Brain microvascular endothelial cell (primary cell): Measurements from ENCODE around the gene CP.

ENCODE experiments used
- DNase-seq: peaks from one replicate; pipeline ENCODE4 v3.0.0-alpha.2; 2020
- H3K27ac ChIP-seq: fragments of 250-450 bp; sonication (Bioruptor Pico); 2 replicates; pipeline ENCODE4 v1.5.1; 2020; ENCODE audit warnings: mild to moderate bottlenecking, moderate library complexity
- H3K27me3 ChIP-seq: fragments of 250-450 bp; sonication (Bioruptor Pico); replicated peaks from 2 replicates; pipeline ENCODE4 v1.5.1; 2020; ENCODE audit warnings: mild to moderate bottlenecking
- H3K36me3 ChIP-seq: fragments of 250-450 bp; sonication (Bioruptor Pico); replicated peaks from 2 replicates; pipeline ENCODE4 v1.5.1; 2020; ENCODE audit warnings: mild to moderate bottlenecking
- H3K4me3 ChIP-seq: 2 replicates; pipeline ENCODE4 v1.5.1; 2011; ENCODE audit warnings: low read depth, mild to moderate bottlenecking, control low read depth, low read length, moderate library complexity
- in situ Hi-C: cut with HindIII; loops from 2 replicates; pipeline ENCODE4 v1.10.0; 2017; ENCODE audit warnings: low sequenced_read_pairs, low pct_ligation_motif_present
- TF ChIP-seq, protein P1 (sequence below): IDR thresholded peaks from 2 replicates; pipeline ENCODE4 v1.5.1; 2011; ENCODE audit warnings: low read depth, mild to moderate bottlenecking, moderate library complexity, low read length, control low read depth, inconsistent platforms; ENCODE audit errors: missing control alignments

Gene CP

DNA sequence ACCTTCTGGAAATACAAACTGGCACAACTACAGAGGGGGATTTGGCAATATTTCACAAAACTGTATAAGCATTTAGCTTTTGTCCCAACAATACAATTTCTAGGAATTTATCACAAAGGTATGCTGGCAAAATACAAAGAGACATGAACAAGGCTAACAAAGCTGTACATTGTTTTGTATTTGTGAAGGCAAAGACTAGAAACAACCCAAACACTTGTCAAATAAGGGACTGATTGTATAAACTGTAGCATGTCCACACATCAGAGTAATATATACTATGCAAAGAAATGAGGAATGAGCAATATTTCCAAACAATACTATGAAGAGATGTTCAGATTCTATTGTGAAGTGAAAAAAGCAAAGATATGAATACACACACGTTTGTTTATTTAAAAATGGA, 26.4 kb downstream of the CP start:
- TF ChIP-seq, protein P1, sequence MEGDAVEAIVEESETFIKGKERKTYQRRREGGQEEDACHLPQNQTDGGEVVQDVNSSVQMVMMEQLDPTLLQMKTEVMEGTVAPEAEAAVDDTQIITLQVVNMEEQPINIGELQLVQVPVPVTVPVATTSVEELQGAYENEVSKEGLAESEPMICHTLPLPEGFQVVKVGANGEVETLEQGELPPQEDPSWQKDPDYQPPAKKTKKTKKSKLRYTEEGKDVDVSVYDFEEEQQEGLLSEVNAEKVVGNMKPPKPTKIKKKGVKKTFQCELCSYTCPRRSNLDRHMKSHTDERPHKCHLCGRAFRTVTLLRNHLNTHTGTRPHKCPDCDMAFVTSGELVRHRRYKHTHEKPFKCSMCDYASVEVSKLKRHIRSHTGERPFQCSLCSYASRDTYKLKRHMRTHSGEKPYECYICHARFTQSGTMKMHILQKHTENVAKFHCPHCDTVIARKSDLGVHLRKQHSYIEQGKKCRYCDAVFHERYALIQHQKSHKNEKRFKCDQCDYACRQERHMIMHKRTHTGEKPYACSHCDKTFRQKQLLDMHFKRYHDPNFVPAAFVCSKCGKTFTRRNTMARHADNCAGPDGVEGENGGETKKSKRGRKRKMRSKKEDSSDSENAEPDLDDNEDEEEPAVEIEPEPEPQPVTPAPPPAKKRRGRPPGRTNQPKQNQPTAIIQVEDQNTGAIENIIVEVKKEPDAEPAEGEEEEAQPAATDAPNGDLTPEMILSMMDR = no peak
- DNase-seq = no peak
- Histone ChIP-seq H3K27me3 (no peaks in the 10 kb centered on the region), H3K27ac (no peak overlapping the region), H3K4me3 (no peak overlapping the region), H3K36me3 (no peaks in the 10 kb centered on the region)
- in situ Hi-C loops = no loop called here

DNA sequence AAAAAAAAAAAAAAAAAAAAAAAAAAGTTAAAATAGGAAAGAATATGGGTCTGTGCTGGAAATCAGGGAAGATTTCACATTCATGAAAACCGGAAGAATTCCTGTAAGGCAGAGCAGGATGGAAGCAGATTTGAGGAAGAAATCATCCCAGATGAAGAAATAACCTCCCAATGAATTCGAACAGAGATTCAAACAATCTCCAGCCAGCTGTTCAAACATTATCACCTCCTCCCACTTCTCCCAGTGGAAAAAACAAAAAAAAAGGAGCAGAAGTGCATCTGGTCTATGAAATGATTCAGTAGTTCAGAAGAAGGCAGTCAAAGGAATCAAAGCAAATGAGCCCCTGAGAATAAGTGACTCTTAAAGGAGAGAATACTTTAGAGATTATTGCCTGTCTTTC, 33.1 kb downstream of the CP start:
- in situ Hi-C loops = no loop called here

DNA sequence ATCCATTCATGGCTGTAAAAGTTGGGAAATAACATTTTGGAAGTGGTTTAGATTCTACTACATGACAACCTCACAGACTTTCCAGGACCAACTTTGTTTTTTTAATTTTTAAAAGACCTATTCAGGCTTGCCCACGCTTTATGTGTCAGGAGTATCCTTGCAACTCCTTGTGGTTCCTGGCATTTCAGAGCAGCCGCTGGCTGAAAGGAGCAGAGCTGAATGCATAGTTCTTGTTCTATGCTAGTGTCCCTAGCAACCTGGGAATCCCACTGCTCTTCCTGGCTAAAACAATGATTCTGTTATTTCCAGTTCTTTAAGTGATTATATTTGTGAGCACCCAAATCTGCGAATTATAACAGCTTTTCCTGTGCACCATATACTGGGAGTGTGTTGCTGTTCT, 34.9 kb downstream of the CP start:
- TF ChIP-seq, protein P1 = no peak
- Histone ChIP-seq H3K4me3 (no peak overlapping the region), H3K27ac (no peak overlapping the region), H3K27me3 (no peaks in the 10 kb centered on the region), H3K36me3 (no peaks in the 10 kb centered on the region)
- DNase-seq = no peak
- in situ Hi-C loops = no loop called here

More for the DNA sequence above, 33.1 kb downstream of the CP start:
- Histone ChIP-seq H3K4me3 (no peak overlapping the region), H3K27me3 (no peaks in the 10 kb centered on the region), H3K27ac (no peak overlapping the region), H3K36me3 (no peaks in the 10 kb centered on the region)
- TF ChIP-seq, protein P1 = no peak
- no peak for DNase-seq

DNA sequence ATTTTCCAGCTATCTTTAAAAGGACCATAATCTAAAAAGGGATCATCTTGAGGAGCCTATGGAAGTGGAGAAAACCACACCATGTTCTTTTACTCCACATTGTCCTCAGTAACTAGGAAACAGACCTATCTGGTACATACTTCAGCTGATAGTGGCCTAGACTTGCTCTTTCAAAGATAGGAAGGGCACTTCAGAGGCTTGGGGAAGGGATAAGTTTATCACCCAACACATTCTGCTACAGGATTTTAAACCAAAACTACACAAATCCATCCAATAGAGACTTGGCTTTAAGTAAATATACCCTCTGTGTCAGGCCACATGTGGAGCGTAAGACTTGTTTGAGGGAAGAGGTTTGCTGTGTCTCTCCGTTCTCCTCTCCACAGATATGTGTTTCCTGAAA, 35.4 kb downstream of the CP start:
- in situ Hi-C loops = no loop called here
- no peak for DNase-seq
- H3K4me3 ChIP-seq = no peak overlapping the region
- H3K27ac ChIP-seq = no peak overlapping the region
- no peaks in the 10 kb centered on the region for H3K36me3 ChIP-seq
- no peaks in the 10 kb centered on the region for H3K27me3 ChIP-seq
- TF ChIP-seq, protein P1 = no peak

DNA sequence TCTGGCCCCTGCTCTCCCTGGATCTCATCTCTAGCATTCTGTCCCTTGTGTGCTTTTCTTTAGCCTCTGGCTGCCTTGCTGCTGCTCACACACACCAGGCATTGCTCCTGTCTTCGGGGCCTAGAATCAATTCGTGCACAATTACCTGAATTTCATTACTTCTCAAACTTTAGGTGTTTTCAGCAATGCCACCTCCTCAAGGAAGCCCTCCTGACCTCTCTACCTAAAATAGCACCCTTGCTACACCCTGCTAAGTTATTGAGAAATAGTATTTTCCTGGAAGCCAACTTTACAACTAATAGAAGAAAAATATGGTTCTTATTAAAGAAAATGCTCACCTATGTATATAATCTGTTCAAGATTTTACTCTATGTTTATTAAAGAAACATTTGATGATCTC, 40.4 kb downstream of the CP start:
- in situ Hi-C loops = no loop called here
- no peak overlapping the region for H3K4me3 ChIP-seq
- H3K36me3 ChIP-seq = no peaks in the 10 kb centered on the region
- no peak for DNase-seq
- H3K27ac ChIP-seq = no peak overlapping the region
- TF ChIP-seq, protein P1 = no peak
- H3K27me3 ChIP-seq = no peaks in the 10 kb centered on the region

DNA sequence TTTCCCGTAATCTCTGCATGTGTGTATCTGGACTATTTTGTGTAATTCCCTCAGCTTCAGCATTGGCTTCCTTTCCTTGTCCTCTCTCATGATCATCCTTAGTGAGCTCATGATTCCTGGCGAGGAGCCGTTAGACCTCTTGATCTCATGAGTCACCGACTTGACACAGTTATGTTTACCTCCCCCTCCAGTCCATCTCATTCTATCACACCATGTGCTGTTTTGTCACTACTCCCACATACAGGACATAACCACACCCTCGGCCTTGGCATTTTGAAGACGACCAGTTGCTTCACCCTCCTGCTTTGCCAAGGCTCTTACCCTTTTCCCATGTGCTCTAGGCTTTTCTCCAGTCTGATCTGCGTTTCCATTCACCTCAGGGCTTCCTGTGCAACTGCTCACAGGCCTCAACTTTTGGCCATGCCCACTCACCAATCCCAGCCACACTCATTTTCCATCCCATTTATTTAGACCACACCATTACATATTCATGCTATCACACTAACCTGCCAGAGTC, 41.5 kb downstream of the CP start:
- DNase-seq = peak; percentile 98

More for the DNA sequence above, 41.5 kb downstream of the CP start:
- Histone ChIP-seq H3K27ac (peak overlapping the region; percentile 54), H3K4me3 (no peak overlapping the region), H3K27me3 (no peaks in the 10 kb centered on the region), H3K36me3 (no peaks in the 10 kb centered on the region)
- in situ Hi-C loops = no loop called here
- TF ChIP-seq, protein P1 = no peak
